ENCODE measurements around the gene MLLT3. TPM values are rescaled to one million over a fixed set of nuclear protein-coding genes. Genes with fewer than 3 reads are reported as not detected.

MLLT3 gene
- total RNA-seq, 1 donor: 17.4 TPM

GRCh38 chr9:20490246-20490834, 132.0 kb downstream of the MLLT3 start:
- Histone ChIP-seq H3K4me2 (ENCODE audit: insufficient read depth, low read length) (no peak overlapping the region), H3K36me3 (ENCODE audit: insufficient read depth, low read length) (no peaks in the 10 kb centered on the region), H3K4me1 (ENCODE audit: insufficient read depth, low read length) (no peaks in the 10 kb centered on the region), H4K20me1 (ENCODE audit: insufficient read depth, low read length) (no peaks in the 10 kb centered on the region), H3K27me3 (ENCODE audit: insufficient read depth, low read length) (no peaks in the 10 kb centered on the region), H3K79me2 (ENCODE audit: insufficient read depth, low read length) (no peaks in the 10 kb centered on the region), H2AFZ (ENCODE audit: low read length) (no peak overlapping the region), H3K27ac (ENCODE audit: low read depth, low read length) (no peak overlapping the region), H3K4me3 (ENCODE audit: insufficient read depth, low read length) (no peak overlapping the region), H3K9me3 (ENCODE audit: low read depth, low read length) (no peaks in the 10 kb centered on the region)
- no peak for DNase-seq (ENCODE audit: insufficient read length, low spot score, missing footprints)
- no peak for TF ChIP-seq CTCF (IDR thresholded peaks at IDR 0.05; ENCODE audit: extremely low read depth, low read depth, low read length)

DNA sequence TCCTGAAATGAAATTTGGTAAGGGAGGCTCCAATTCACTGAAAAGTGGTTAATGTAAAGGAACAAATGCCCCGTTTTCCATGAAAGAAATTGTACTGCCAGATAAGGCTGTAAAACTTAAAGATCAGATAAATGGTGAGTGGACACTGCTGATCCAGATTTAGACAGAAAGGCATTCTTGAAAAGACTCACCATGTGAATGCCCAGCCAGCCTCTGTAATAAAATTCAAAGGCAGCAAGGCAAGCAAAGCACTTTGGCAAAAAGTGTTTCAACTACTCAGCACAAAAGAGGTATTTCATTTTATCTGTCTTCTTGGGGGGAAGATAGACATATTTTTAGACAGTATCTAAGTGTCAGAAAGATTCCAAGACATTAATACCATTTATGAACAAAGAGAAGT, 133.6 kb downstream of the MLLT3 start:
- Histone ChIP-seq H3K79me2 (ENCODE audit: insufficient read depth, low read length) (no peaks in the 10 kb centered on the region), H3K4me2 (ENCODE audit: insufficient read depth, low read length) (no peak overlapping the region)

DNA sequence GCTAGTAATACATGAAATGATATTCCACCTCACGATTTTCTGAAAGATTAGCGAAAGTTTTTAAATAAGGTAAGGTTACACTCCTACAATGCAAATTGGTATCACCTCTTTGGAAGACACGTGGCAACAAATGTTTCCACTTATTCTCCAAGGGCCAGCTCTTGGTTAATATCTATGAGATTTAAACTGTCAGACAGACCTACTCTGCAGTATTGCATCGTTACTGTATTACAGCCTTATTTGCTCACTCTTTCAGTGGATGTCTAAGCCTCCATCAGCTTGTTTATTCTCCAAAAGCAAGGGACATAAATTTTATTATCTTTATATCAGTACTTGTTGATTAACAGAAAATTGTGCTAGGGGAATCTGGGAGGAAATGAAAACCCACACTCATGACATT, 135.7 kb downstream of the MLLT3 start:
- Histone ChIP-seq H3K4me2 (ENCODE audit: insufficient read depth, low read length) (no peak overlapping the region), H2AFZ (ENCODE audit: low read length) (no peak overlapping the region), H3K27me3 (ENCODE audit: insufficient read depth, low read length) (no peaks in the 10 kb centered on the region), H3K79me2 (ENCODE audit: insufficient read depth, low read length) (no peaks in the 10 kb centered on the region), H3K27ac (ENCODE audit: low read depth, low read length) (no peak overlapping the region), H4K20me1 (ENCODE audit: insufficient read depth, low read length) (no peaks in the 10 kb centered on the region), H3K4me1 (ENCODE audit: insufficient read depth, low read length) (no peaks in the 10 kb centered on the region), H3K9me3 (ENCODE audit: low read depth, low read length) (no peaks in the 10 kb centered on the region), H3K36me3 (ENCODE audit: insufficient read depth, low read length) (no peaks in the 10 kb centered on the region), H3K4me3 (ENCODE audit: insufficient read depth, low read length) (no peak overlapping the region)
- no peak for DNase-seq (ENCODE audit: insufficient read length, low spot score, missing footprints)
- TF ChIP-seq CTCF (IDR thresholded peaks at IDR 0.05; ENCODE audit: extremely low read depth, low read depth, low read length): no peak

More for the DNA sequence above, 133.6 kb downstream of the MLLT3 start:
- Histone ChIP-seq H3K9me3 (ENCODE audit: low read depth, low read length) (no peaks in the 10 kb centered on the region), H3K4me3 (ENCODE audit: insufficient read depth, low read length) (no peak overlapping the region), H3K27me3 (ENCODE audit: insufficient read depth, low read length) (no peaks in the 10 kb centered on the region), H2AFZ (ENCODE audit: low read length) (no peak overlapping the region), H3K4me1 (ENCODE audit: insufficient read depth, low read length) (no peaks in the 10 kb centered on the region), H3K27ac (ENCODE audit: low read depth, low read length) (no peak overlapping the region), H3K36me3 (ENCODE audit: insufficient read depth, low read length) (no peaks in the 10 kb centered on the region), H4K20me1 (ENCODE audit: insufficient read depth, low read length) (no peaks in the 10 kb centered on the region)
- no peak for DNase-seq (ENCODE audit: insufficient read length, low spot score, missing footprints)
- no peak for TF ChIP-seq CTCF (IDR thresholded peaks at IDR 0.05; ENCODE audit: extremely low read depth, low read depth, low read length)

- DNase-seq (ENCODE audit: insufficient read length, low spot score, missing footprints): no peak
- no peaks in the 10 kb centered on the region for H3K9me3 ChIP-seq (ENCODE audit: low read depth, low read length)
- H4K20me1 ChIP-seq (ENCODE audit: insufficient read depth, low read length): no peaks in the 10 kb centered on the region
- H3K27ac ChIP-seq (ENCODE audit: low read depth, low read length): no peak overlapping the region
- no peaks in the 10 kb centered on the region for H3K27me3 ChIP-seq (ENCODE audit: insufficient read depth, low read length)
- no peaks in the 10 kb centered on the region for H3K36me3 ChIP-seq (ENCODE audit: insufficient read depth, low read length)
- H3K4me1 ChIP-seq (ENCODE audit: insufficient read depth, low read length): no peaks in the 10 kb centered on the region
- no peak overlapping the region for H2AFZ ChIP-seq (ENCODE audit: low read length)
- no peak for TF ChIP-seq CTCF (IDR thresholded peaks at IDR 0.05; ENCODE audit: extremely low read depth, low read depth, low read length)
- H3K4me2 ChIP-seq (ENCODE audit: insufficient read depth, low read length): no peak overlapping the region
- H3K4me3 ChIP-seq (ENCODE audit: insufficient read depth, low read length): no peak overlapping the region
- H3K79me2 ChIP-seq (ENCODE audit: insufficient read depth, low read length): no peaks in the 10 kb centered on the region
Measured at GRCh38 chr9:20481437-20481836, 140.9 kb downstream of the MLLT3 start.

Data from osteoblast (primary cell).